NOMO-1 (cell line): ENCODE data around the gene SSH2.

Experiments used
- DNase-seq, 2 experiments: peaks; one replicate each; lab custom pipeline; 2025; ENCODE audit not compliant: unreplicated experiment in 2 of 2; lab: John Stamatoyannopoulos, UW

SSH2 gene

DNA sequence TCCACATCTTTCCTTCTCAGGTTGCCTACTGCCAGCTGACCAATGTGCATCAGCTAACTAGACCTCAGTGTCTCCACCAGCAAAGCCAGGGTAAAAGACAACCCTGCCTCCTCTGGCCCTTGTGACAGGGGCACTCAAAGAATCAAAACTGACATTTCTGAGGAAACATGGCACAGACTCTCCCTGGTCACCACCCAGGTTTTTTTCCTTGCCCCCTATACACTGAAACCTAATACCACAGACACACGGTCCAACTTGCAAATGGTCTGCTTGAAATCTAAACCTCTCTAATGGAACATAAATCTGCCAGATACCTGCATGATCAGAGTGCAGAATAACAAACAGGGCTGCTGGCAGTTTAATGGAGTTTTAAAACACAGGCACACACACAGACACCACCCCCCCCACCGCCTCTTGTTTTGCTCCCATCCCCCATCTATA is 287.8 kb downstream of the SSH2 start:
- no peak for DNase-seq

DNA sequence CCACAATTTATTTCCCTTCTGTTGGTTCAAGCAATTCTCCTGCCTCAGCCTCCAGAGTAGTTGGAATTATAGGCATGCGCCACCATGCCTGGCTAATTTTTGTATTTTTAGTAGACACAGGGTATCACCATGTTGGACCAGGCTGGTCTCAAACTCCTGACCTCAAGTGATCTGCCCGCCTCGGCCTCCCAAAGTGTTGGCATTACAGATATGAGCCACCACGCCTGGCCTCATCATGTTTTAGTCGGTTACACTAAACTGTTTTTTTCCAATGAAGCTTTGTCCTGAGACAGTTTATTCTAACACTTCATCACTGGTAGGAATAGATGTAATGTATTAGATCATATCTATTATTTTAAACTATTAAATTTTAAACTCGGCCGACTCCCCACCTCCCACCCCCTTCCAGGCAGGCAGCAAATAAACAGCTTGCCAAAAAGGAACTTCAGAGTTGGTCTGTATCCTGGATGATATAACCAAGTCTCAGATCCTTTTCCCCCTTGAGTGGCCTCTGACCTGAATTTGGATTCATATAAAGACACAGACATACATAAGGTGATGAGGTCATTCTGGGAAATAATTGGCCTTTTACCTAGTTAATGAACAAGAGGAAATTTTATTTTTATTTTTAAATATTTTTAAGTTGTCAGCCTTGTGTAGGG is 288.9 kb downstream of the SSH2 start:
- DNase-seq, result no peak

DNA sequence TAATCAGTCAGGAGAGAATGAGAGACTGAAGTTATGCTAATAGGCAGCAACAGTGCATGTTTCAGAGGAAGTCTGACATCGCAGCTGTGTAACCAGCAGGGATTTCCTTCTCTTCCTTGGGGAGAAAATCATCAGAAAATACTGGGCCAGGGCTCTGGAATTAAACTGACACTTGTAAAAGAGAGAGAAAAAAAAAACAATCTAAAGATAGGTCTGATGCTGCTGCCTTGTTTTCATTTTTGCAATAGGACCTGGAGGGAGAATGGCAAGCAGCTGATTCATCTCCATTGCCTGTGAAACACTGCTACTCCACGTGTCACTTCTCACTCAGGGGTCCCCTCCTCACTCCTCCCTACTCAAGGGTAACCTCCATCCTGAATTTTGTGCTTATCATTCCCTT is 289.6 kb downstream of the SSH2 start:
- no peak for DNase-seq

DNA sequence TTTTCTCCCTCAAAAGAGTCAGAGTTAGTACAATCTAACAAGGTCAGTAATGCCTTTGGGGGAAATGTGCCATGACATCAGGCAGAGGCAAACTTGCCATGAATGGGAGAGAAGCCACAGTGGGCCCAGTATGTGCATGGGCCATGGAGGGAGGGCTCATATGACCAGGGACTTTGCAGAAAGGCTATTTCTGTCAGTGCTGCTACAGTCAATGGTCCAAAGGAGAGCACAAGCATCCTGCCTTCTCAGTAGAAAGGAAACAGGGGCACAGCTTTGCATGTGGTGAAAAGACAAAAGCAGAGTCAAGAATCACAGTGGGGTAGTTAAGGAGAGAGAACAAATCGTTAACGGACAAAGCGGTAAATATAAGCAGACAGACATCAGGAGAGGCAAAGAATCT is 296.1 kb downstream of the SSH2 start:
- DNase-seq, result no peak

DNA sequence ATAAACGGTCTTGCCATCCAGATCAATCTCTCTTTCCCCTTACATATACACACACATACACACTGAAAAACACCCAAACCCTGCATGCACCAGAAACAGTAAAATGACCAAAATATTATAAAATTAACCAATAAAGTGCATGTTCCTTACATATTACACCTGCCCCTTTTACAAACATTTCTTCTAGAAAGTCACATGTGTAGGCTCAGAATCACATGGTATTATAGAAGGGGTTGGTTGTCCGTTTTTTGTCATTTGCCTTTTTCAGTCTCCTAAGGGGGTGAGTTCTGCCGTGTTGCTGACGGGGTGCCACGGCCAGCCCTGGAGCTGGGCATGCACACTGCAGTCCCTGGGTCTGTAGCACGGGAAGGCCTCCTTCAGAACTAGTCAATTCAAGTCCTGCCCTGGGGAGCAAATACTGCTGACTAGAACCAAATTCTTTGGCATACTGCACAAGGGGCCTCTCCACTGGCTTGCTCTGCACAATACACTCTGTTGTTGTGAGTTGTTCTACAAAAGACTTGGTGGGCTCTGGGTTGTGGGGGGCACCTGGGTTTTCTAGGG is 299.3 kb downstream of the SSH2 start:
- no peak for DNase-seq

DNA sequence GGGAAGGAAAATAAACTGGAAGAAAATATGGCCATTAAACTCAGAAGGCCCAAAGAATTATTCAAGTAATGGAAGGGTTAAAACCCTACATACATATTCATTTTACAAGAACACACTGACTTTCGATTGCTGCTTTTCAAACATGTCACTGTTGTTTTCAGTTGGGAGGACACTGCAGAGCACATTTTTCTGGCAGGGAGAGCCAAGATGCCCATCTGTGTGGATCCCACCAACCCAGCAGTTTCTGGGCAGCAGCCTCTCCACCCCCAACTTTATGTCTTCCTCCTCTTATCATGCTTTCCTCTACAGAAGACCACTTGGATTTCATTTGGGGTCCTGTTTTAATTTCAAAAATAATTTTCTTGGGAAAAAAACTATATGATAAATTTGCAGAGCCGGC is 300.2 kb downstream of the SSH2 start:
- no peak for DNase-seq

DNA sequence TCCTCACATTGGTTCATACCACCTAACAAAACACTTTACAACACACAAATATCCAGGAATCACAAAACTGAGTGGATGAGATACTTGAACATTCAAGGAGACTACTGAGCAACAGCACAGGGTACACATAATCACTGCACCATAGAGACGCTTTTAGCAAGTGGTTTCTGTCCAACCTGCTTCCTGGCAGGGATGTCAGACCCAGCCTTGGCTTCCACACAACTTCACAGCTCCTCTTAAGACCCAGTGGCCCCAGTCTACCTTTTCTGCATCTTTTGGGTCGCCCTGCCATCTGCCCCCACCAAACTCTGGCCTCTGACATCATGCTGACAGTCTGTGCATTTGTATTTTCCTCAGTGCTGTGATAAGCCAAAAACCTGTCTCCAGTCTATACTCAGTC is 301.4 kb downstream of the SSH2 start:
- no peak for DNase-seq

DNA sequence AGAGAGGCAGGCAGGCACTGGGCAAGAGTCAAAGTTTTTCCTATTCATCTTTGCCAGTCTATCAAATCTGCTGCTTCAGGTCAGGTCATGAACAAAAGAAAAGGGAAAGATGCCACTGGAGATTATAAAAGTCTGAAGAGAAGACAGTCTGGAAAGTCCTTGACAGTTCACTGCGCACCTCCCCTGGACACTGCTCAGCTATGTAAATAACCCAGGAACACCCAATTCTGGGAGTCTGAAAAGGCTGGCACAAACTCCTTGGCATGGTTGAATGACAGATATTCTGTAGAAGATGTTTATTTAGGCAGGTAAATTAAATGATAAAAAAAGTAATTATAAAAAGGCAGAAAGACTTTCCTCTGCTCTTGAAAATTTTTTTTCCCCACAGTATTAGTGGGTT is 302.1 kb downstream of the SSH2 start:
- no peak for DNase-seq

DNA sequence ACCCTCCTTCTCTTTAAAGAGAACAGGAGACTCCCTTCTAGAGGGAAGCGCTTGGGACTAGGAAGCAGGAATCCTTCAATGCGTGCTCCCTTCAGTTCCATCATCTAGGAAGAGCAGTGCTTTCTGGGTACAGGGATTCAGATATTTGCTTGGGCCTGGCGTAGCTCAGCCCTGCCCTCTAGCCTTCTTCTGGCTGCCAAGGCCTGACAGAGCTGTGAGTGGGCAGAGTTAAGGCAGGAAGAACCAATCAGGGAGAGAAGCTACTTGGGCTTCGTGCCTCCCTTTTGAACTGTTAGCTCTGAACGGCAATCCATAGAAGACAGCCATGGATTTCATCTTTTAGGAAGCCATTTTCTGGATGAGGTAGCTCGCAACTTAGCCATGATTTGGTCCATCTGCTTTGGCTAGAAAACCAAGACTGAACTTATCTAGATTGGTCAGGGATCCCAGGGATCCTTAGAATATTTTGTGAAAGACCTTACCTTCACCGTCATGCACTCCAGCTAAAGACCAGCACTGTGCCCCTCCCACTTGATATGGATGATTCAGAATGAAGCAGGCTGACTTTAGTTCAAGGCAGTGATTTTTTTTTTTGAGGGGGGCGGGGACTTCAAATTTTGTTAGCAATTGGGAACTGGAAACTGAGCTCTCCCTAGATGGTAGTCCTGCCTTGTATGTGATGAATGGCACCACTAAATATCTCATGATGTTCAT is 304.8 kb downstream of the SSH2 start:
- DNase-seq, result no peak

DNA sequence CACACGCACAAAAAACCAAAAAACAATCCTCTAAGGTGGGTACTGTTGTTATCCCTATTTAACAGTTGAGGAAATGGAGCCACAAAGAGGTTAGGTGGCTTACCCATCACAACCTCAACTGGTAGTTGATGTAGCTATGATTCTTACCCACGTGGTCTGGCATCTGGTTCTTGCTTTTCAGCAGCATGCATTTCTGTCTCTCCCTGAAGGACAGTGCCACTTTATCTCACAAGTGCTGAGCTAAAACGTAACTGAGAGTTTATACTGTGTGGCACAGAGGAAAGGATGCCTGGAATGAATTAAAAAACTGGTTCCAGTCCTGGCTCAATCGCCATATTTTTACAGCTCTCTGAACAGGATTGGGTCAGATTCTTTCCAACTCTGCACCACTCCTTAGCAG is 305.4 kb downstream of the SSH2 start:
- no peak for DNase-seq

DNA sequence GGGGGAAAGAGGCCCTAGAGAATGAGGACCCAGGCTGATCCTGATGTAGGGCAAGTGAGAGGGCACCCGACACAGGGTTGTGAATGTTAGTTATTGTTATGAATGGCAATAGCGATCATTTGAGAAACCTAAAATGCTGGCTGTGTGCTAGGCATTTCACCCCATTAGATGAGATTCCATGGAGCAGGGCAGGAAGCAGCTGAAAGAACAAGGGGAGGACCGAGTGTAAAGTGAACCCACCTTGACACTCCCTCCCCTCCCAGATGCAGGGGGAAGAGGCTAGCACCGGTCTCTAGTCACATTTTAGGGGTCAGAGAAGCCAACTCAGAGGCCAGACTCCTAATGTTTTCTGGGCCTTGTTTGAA is 306.8 kb downstream of the SSH2 start:
- no peak for DNase-seq

DNA sequence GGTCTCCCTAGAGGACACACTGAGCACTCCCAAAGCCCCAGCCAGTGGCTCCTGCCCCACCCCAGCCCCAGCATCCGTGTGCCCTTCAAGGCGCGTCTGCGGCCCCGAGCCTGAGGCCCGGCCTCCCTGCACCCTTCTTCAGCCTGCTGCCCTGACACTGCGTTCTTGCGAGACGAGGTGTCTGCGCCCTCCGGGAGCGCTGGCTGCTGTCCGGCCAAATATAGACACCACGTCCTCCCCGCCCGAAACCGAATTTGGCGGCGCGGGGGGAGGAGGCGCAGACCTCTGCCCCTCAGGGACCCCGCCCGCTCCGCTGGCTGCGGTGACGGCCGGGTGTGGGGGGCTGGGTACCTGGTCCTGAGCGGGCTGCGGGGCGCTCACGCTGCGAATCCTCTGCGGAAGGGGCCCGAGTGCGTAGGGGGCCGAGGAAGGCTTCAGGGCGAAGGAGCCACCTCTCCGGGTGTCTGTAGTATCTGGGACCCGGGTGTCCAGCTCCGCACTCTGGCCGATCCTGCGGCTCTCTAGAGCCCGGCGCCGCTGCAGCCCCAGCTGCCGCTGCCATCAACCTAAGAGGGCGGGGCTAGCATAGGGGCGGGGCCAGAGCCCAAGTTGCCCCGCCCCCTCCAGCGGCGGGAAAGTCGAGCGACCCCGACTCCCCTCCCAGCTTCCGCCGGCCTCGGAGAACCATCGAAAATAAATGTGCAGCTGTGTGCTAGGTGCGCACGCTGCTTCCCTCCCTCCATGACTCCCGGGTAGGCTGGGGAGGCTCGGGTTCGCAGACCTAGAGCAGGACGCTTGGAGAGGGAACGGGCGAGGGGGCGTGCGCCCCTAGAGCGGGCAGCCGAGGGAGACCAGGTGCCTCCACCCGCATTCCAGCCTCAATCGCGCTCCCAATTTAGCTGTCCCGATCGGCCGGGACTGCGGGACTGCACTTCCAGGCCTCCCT is 307.4 kb downstream of the SSH2 start, which contains the start of gene CORO6:
CORO6 (minus strand) TSS at position 576 of the 946 bp plus-strand sequence. CDS start 1,491 bp downstream, outside the sequence.
- DNase-seq, result peak; percentile 24 to 25

DNA sequence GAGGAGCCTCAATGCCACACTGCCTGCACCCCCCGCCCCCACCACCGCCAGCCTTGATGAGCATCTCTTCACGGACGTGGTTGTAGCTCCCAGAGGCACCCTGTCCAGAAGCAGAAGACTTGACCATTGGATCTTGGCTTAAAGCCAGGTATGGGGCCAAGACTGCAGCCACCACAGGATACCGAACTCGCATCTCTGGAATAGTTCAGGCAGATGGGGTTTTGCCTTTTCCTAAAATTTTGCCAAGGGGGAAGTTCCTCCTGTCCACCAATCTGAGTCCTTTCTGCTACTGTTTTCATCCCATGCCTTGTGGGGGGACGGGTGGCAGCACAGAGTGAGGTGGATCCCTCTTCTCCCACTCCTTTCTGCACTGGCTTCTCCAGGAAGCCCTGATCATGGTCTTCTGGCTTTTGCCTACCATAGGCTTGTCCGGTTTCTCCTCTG is 308.3 kb downstream of the SSH2 start:
- DNase-seq, result no peak

DNA sequence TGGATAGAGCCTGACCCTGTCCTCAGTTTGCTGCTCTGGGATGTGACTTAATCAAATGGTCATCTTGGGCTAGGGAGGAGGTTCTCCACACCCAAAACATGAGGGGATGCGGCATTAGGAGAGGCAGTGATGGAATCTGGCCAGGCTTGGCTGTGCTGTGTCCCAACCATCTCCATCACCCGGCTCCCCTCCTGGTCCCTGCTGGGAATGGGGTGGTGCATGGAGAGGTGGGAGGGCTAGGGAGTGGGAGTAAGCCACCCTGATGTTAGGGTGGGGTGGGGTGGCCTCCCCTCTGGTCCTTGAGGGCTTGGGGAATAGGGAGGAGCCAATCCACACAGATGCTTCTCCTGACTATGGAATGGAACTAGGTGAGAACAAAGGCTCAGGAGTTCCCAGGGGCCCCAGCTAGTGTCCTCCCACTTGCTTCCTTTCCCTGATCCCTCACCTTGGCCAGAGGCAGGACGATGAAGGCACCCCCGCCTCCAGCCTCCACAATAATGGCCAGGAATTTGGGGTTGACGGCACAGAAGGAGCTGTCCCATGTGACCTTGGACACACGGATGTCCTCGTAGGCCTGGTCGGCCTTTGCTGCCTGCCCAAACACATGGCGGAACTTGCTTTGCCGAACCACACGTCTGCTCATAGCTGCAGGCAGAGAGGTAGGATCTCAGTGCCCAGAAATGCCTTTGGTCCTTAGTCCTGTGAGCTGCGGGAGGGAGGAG is 309.1 kb downstream of the SSH2 start:
- no peak for DNase-seq

DNA sequence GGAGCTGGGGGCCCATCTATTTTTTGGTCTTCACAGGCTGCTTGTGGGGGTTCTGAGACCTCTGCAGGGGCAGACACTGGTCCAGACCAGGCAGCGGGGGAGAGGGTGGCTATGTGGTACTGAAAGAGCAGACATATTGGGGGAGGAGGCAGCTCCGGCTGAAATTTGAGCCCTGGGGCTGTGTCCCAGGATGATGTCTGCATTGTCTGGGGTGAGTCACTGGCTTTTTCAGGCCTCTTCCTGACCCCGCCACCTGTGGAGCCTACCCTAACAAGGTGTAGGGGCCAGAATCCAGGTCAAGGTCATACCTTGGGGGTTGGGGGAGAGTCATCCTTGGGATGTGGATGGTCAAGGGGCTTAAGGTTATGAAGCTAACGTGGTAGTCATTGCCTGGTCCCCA is 309.8 kb downstream of the SSH2 start:
- no peak for DNase-seq

DNA sequence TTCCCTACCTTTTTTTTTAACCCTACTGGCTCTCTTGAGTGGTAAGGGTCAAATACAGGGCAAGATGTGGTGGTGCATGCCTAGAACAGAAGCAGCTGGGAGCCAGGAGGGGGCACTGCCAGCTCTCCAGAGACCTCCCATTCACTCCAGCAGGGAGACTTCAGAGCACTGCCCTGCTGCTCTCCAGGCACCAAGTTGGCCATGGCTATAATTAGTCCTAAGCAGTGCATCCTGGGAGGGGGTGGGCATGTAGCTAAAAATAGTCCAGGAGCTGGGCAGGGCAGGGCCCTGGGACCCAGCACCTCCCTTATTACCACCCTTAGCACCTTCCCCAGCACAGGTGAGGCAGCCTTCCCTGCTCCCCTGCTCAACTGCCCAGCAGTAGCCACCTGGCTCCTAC is 310.8 kb downstream of the SSH2 start:
- no peak for DNase-seq

DNA sequence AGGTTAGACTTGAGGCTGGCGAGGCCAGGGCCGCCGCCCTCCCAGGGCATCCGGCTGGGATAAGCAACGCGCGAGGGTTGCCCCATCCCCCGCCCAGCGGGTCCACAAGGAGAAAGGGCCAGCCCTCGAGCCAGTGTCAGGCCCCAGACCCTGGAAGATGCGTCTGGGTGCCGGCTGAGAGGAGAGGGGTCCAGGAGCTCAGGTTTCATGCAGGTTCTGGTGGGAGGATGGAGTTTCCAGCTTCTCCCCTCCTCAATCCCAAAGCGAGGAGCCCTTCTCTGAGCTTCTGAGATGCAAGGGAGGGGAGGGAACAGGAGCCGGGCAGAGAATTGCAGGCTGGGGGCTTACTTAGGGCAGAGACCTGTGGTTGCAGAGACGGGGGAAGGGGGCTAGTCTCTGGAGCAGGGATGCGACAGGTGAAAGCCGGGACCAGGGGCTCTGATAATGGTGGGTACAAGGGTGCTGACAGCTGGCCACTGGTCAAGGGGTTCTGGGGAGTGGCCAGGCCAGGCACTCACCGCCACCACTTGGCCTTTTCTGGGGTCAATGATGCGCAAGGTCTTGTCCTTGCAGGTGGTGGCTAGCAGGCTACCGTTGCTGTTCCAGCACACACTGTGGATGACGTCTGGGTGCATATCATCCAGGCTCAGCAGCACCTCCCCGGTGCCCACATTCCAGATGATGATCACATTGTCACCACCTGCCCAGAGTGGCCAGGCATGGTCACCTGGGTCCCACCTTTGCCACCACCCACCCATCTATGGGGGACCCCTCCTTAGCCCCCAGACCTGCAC is 311.6 kb downstream of the SSH2 start:
- DNase-seq, result no peak

DNA sequence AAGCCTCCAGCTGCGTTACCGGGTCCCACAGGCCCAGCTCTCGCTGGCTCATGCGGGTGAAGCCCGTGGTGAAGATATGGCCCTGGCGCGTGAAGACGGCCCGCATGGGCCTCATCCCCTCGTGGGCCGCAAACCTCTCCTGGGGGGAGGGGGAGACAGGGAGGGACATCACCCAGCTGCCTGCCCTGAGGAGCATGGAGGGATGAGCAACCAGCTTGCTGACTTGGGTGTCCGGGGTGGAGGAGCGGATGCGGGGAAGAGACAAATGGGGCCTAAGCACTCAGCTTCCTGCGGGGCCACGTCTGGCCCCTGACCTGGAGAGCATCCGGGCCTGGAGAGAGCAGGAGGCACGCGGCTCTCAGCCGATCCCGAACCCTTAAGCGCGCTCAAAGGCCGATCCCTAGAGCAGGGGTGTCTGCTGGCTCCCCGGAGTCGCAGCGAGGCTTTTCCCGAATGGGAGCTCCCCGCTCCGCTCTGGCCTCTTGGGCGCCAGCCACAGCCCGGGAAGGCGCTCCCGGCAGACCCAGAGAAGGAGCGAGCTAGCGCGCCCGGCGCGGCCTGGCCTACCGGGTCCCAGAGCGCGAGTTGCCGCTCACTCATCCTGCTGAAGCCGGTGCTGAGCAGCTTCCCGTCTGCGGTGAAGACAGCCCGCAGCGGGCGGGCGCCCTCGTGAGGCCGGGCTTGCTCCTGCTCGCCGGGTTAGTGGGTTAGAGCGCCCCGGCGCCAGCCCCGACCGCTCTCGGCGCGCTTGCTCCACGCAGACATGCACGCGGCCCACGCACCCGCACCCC is 312.4 kb downstream of the SSH2 start:
- peak; percentile 74 to 80 for DNase-seq

DNA sequence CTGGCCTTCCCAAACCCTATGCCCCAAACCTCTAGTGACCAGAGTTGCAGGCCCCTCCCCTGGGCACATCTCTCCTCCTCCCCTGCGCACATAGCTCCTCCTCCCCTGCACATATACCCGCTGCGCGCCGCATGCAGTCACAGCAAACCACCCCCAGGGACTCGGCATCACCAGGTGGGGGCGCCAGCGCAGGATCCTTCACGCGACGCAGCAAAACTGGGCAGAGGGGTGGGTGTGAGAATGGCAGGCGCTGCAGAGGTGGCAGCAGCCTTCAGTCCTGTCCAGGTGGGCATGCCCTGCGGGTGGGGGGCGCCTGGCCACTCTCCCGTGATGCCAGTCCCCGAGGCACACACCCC is 312.9 kb downstream of the SSH2 start:
- DNase-seq, result peak; percentile 83 to 87
